HG03520 (cell line): Measurements from ENCODE around the gene KRTAP10-6.
"Not testable (repeated sequence)": the region's sequence is repeated elsewhere in the genome, so short reads cannot be mapped to it uniquely, and the experiment has no call there.

ENCODE experiments used
- ATAC-seq: cut with Tn5 transposase; IDR thresholded peaks from one replicate; pipeline ENCODE4 v1.9.1; 2021; ENCODE audit warnings: mild to moderate bottlenecking, moderate library complexity; ENCODE audit not compliant: unreplicated experiment

KRTAP10-6 gene

GRCh38 chr21:44564099-44564498, 28.2 kb downstream of the KRTAP10-6 start:
- no peak for ATAC-seq

GRCh38 chr21:44558695-44559094, 33.6 kb downstream of the KRTAP10-6 start, which contains the start of gene KRTAP10-3:
Gene KRTAP10-3, minus strand, starts transcription at chr21:44558795. Its CDS starts 80 bp downstream, at chr21:44558715.
- ATAC-seq: no peak

GRCh38 chr21:44558329-44558675, 34.0 kb downstream of the KRTAP10-6 start:
- not testable (repeated sequence) for ATAC-seq

GRCh38 chr21:44557491-44558328, 34.6 kb downstream of the KRTAP10-6 start:
- no peak for ATAC-seq

- ATAC-seq: no peak
Measured at GRCh38 chr21:44556879-44557278, 35.4 kb downstream of the KRTAP10-6 start.

GRCh38 chr21:44555200-44555875, 37.0 kb downstream of the KRTAP10-6 start:
- no peak for ATAC-seq

GRCh38 chr21:44552681-44553080, 39.6 kb downstream of the KRTAP10-6 start:
- no peak for ATAC-seq

- no peak for ATAC-seq
Measured at GRCh38 chr21:44552136-44552535, 40.2 kb downstream of the KRTAP10-6 start.

GRCh38 chr21:44551340-44551961, 40.9 kb downstream of the KRTAP10-6 start, which contains the start of gene KRTAP10-2:
Gene KRTAP10-2, minus strand, starts transcription at chr21:44551505. Its CDS starts 47 bp downstream, at chr21:44551458.
- no peak for ATAC-seq

GRCh38 chr21:44550807-44551206, 41.5 kb downstream of the KRTAP10-6 start:
- ATAC-seq: no peak

- ATAC-seq: not testable (repeated sequence)
Measured at GRCh38 chr21:44550285-44550684, 42.0 kb downstream of the KRTAP10-6 start.

GRCh38 chr21:44549525-44550211, 42.6 kb downstream of the KRTAP10-6 start:
- no peak for ATAC-seq

- ATAC-seq: no peak
Measured at GRCh38 chr21:44548922-44549321, 43.4 kb downstream of the KRTAP10-6 start.

- ATAC-seq: no peak
Measured at GRCh38 chr21:44548381-44548780, 43.9 kb downstream of the KRTAP10-6 start.

- no peak for ATAC-seq
Measured at GRCh38 chr21:44547656-44548331, 44.5 kb downstream of the KRTAP10-6 start.

- ATAC-seq: no peak
Measured at GRCh38 chr21:44544566-44544965, 47.7 kb downstream of the KRTAP10-6 start.

GRCh38 chr21:44542716-44543115, 49.6 kb downstream of the KRTAP10-6 start:
- no peak for ATAC-seq
